Loucy (cell line): ENCODE data around the gene CHRNB4.

Experiments
- H2AFZ ChIP-seq: fragments of 200-600 bp; sonication (generic); 2 replicates; pipeline ENCODE4 v1.6.0; 2016; ENCODE audit warnings: antibody characterized with exemption, mild to moderate bottlenecking, low read length, moderate library complexity
- H3F3A ChIP-seq: fragments of 200-600 bp; 2 replicates; pipeline ENCODE4 v1.6.0; 2016; ENCODE audit warnings: antibody characterized with exemption, low read depth, mild to moderate bottlenecking
- H3K27me3 ChIP-seq: fragments of 200-600 bp; sonication (generic); 2 replicates; pipeline ENCODE4 v1.6.1; 2014; ENCODE audit warnings: low read length, mild to moderate bottlenecking; ENCODE audit not compliant: insufficient read depth, poor library complexity, severe bottlenecking
- H3K36me3 ChIP-seq: fragments of 200-600 bp; sonication (generic); 2 replicates; pipeline ENCODE4 v1.6.1; 2016; ENCODE audit warnings: low read length; ENCODE audit not compliant: insufficient read depth
- H3K4me1 ChIP-seq: fragments of 200-600 bp; sonication (generic); 2 replicates; pipeline ENCODE4 v1.5.1; 2014; ENCODE audit warnings: low read length, mild to moderate bottlenecking; ENCODE audit not compliant: insufficient read depth, poor library complexity, severe bottlenecking
- H3K4me2 ChIP-seq: fragments of 200-600 bp; sonication (generic); 2 replicates; pipeline ENCODE4 v1.6.0; 2014; ENCODE audit warnings: antibody characterized with exemption, low read length, low read depth, mild to moderate bottlenecking; ENCODE audit not compliant: poor library complexity, severe bottlenecking
- H3K4me3 ChIP-seq: fragments of 200-600 bp; sonication (generic); 2 replicates; pipeline ENCODE4 v1.5.1; 2014; ENCODE audit warnings: low read length, mild to moderate bottlenecking, mixed read lengths; ENCODE audit not compliant: poor library complexity, severe bottlenecking
- H3K79me2 ChIP-seq: fragments of 200-600 bp; sonication (generic); 2 replicates; pipeline ENCODE4 v1.6.1; 2014; ENCODE audit warnings: low read length; ENCODE audit not compliant: insufficient read depth
- H3K9ac ChIP-seq: fragments of 200-600 bp; sonication (generic); 2 replicates; pipeline ENCODE4 v1.6.0; 2014; ENCODE audit warnings: mild to moderate bottlenecking, low read depth, low read length, moderate library complexity; ENCODE audit not compliant: poor library complexity, severe bottlenecking
- H3K9me2 ChIP-seq: fragments of 200-600 bp; sonication (generic); replicated peaks from 2 replicates; pipeline ENCODE4 v1.6.1; 2016; ENCODE audit warnings: low read depth, low read length, mixed read lengths
- H3K9me3 ChIP-seq: fragments of 200-600 bp; sonication (generic); 2 replicates; pipeline ENCODE4 v1.6.1; 2014; ENCODE audit warnings: mild to moderate bottlenecking, antibody characterized with exemption, low read length, low read depth; ENCODE audit not compliant: insufficient read depth
- H4K20me1 ChIP-seq: fragments of 200-600 bp; sonication (generic); 2 replicates; pipeline ENCODE4 v1.6.0; 2014; ENCODE audit warnings: antibody characterized with exemption, low read length, mild to moderate bottlenecking; ENCODE audit not compliant: insufficient read depth, poor library complexity, severe bottlenecking
- EZH2phosphoT487 ChIP-seq: fragments of 200-600 bp; IDR thresholded peaks from 2 replicates; pipeline ENCODE4 v1.6.1; 2018; ENCODE audit warnings: antibody characterized with exemption, mild to moderate bottlenecking, moderate library complexity, borderline replicate concordance
- TF ChIP-seq, protein P1 (sequence below): fragments of 200-600 bp; sonication (generic); conservative IDR thresholded peaks from 2 replicates; pipeline ENCODE4 v1.5.1; 2014; ENCODE audit warnings: mild to moderate bottlenecking, antibody characterized with exemption, low read length

The CHRNB4 gene

DNA sequence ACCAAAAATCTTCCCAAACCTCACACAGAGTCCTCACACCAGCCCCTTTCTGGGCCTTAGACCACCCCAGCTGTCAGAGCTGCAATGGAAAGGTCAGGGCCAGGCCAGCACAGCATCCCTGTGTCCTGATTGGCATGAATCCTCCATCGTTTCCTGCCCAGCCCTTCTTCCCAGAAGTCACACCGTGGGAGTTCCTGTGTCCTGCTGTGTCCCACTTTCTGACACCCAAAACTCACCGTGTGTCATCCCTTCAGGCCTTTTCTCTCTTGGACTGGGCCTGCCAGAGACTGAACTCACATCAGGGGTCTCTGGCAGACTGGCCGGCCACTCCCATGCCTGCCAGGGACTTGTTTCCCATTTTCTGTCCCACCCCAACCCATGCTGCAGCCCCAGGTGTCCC, 32.5 kb upstream of the CHRNB4 start:
- Histone ChIP-seq H4K20me1 (no peaks in the 10 kb centered on the region), H3K36me3 (no peaks in the 10 kb centered on the region), H3F3A (no peaks in the 10 kb centered on the region), H3K4me2 (no peak overlapping the region), H3K9ac (no peak overlapping the region), H3K79me2 (no peaks in the 10 kb centered on the region), H2AFZ (no peak overlapping the region), H3K4me1 (no peaks in the 10 kb centered on the region), H3K27me3 (no peaks in the 10 kb centered on the region), H3K9me2 (no peaks in the 10 kb centered on the region), H3K9me3 (no peaks in the 10 kb centered on the region), H3K4me3 (no peak overlapping the region)
- TF ChIP-seq, protein P1, sequence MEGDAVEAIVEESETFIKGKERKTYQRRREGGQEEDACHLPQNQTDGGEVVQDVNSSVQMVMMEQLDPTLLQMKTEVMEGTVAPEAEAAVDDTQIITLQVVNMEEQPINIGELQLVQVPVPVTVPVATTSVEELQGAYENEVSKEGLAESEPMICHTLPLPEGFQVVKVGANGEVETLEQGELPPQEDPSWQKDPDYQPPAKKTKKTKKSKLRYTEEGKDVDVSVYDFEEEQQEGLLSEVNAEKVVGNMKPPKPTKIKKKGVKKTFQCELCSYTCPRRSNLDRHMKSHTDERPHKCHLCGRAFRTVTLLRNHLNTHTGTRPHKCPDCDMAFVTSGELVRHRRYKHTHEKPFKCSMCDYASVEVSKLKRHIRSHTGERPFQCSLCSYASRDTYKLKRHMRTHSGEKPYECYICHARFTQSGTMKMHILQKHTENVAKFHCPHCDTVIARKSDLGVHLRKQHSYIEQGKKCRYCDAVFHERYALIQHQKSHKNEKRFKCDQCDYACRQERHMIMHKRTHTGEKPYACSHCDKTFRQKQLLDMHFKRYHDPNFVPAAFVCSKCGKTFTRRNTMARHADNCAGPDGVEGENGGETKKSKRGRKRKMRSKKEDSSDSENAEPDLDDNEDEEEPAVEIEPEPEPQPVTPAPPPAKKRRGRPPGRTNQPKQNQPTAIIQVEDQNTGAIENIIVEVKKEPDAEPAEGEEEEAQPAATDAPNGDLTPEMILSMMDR = no peak
- TF ChIP-seq EZH2phosphoT487 = no peak

DNA sequence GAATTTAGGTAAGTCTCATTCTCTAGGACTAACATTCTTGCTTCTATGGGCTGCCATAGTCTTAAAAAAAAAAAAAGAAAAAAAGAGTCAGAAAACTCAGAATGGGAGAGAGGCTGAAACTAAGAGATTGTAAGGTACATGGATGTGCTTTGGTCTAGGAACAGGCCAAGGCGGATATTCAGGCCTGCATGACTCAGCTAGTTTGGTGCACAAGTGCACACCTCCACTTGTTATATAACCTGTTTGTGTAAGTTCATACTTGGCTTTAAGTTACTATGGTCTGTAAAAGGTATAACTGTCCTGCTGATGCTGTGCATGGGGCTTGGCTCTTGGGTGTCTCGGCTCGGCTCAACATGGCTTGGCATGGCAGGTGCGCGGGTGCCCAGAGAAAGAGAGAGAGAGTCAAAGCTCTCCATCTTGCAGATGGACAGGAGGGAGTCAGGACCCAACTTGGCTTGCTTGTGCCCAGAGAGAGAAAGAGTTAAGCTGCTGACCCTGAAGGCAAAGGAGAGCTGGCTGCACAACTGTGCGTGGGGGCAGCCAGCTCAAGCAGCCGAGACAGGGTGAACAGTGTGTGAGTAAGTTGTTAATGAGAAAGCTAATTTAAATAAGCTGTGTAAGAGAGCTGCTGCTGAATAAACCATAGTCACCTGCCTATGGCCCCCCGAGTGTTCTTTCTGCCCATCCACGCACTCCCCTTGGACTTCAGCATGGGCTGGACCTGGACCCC, 31.4 kb upstream of the CHRNB4 start:
- Histone ChIP-seq H3K36me3 (no peaks in the 10 kb centered on the region), H3K9ac (no peak overlapping the region), H3K9me2 (no peaks in the 10 kb centered on the region)

DNA sequence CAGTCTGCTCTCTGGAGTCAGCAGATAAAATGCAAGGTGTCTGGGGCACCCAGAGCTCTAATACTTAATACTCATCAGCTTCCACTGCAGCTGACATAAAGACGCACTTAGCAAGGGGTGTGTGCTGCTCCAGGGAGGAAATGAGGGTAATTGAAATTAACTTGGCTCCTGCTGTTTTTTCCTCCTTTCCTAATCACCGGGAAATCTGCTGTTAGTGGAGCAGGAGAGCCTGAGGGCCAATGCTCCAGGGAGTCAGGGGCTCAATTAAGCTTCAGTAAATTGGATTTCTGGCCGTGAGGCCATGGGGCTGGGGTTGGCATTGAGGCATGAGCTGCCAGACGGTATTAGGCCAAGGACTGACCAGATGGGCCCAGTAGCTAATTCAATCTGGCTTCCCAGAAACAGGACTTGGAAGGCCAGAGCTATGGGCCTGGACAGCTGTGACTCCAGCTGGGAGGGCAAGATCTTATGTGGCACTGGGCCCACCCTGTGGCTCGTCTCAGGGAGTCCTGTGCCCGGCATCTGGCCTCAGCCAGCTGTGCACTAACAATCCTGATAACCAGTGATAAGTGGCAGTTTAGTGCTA, 30.7 kb upstream of the CHRNB4 start:
- H3K4me2 ChIP-seq = no peak overlapping the region
- no peaks in the 10 kb centered on the region for H3K4me1 ChIP-seq
- H3K9me3 ChIP-seq = no peaks in the 10 kb centered on the region
- no peak overlapping the region for H3K9ac ChIP-seq
- H3F3A ChIP-seq = no peaks in the 10 kb centered on the region
- H3K4me3 ChIP-seq = no peak overlapping the region
- TF ChIP-seq, protein P1 = no peak
- TF ChIP-seq EZH2phosphoT487 = no peak
- H3K27me3 ChIP-seq = no peaks in the 10 kb centered on the region
- no peaks in the 10 kb centered on the region for H3K36me3 ChIP-seq
- no peak overlapping the region for H2AFZ ChIP-seq
- no peaks in the 10 kb centered on the region for H4K20me1 ChIP-seq
- H3K9me2 ChIP-seq = no peaks in the 10 kb centered on the region
- no peaks in the 10 kb centered on the region for H3K79me2 ChIP-seq

More for the DNA sequence above, 31.4 kb upstream of the CHRNB4 start:
- H4K20me1 ChIP-seq = no peaks in the 10 kb centered on the region
- no peak overlapping the region for H3K4me2 ChIP-seq
- no peaks in the 10 kb centered on the region for H3K79me2 ChIP-seq
- H3K4me3 ChIP-seq = no peak overlapping the region
- no peaks in the 10 kb centered on the region for H3F3A ChIP-seq
- no peak overlapping the region for H2AFZ ChIP-seq
- no peaks in the 10 kb centered on the region for H3K4me1 ChIP-seq
- no peaks in the 10 kb centered on the region for H3K9me3 ChIP-seq
- no peaks in the 10 kb centered on the region for H3K27me3 ChIP-seq
- TF ChIP-seq EZH2phosphoT487 = no peak
- TF ChIP-seq, protein P1 = no peak
